HEK293 (cell line): ENCODE measurements around the gene RBBP7.

Experiments used
- CTCF ChIA-PET: fragments of 350-600 bp; formaldehyde crosslinking; extraction: SDS; loops from one replicate; lab custom pipeline; 2021; ENCODE audit warnings: antibody characterized with exemption; lab: Yijun Ruan, JAX
- POLR2A ChIA-PET: fragments of 300-600 bp; formaldehyde crosslinking; extraction: SDS; loops from one replicate; lab custom pipeline; 2020; ENCODE audit warnings: antibody characterized with exemption, inconsistent platforms; lab: Yijun Ruan, JAX
- H3K27ac ChIP-seq: fragments of 200-500 bp; sonication (Bioruptor generic); 2 replicates; pipeline ENCODE4 v1.5.1; 2014; ENCODE audit warnings: low read depth, low read length, control low read depth, inconsistent platforms; ENCODE audit errors: extremely low read depth
- H3K36me3 ChIP-seq, 2 experiments: fragments of 200-500 bp in 1 of 2; sonication (Bioruptor generic) in 1 of 2; 1 replicate in 1 of 2; 2 replicates in 1 of 2; pipeline ENCODE4 v1.5.1; 2014 to 2017; ENCODE audit warnings: inconsistent platforms in 2 of 2, low read length in 2 of 2; ENCODE audit not compliant: control insufficient read depth in 2 of 2, insufficient read depth in 1 of 2
- H3K4me1 ChIP-seq: fragments of 200-500 bp; sonication (Bioruptor generic); 2 replicates; pipeline ENCODE4 v1.5.1; 2014; ENCODE audit warnings: mild to moderate bottlenecking, low read length, inconsistent platforms; ENCODE audit not compliant: control insufficient read depth, insufficient read depth
- H3K4me3 ChIP-seq: 2 replicates; pipeline ENCODE4 v1.5.1; 2011; ENCODE audit warnings: low read depth, mild to moderate bottlenecking, control low read depth, low read length, moderate library complexity
- H3K9me3 ChIP-seq: fragments of 200-500 bp; sonication (Bioruptor generic); 2 replicates; pipeline ENCODE4 v1.5.1; 2014; ENCODE audit warnings: low read depth, low read length, inconsistent platforms; ENCODE audit not compliant: control insufficient read depth, insufficient read depth
- CTCF ChIP-seq: fragments of 450-650 bp; formaldehyde crosslinking; IDR thresholded peaks from 2 replicates; pipeline ENCODE4 v1.5.1; 2016; ENCODE audit warnings: missing biosample characterization, missing genetic modification characterization
- ELK4 ChIP-seq: IDR thresholded peaks from 2 replicates; pipeline ENCODE4 v1.6.1; 2011; ENCODE audit warnings: mild to moderate bottlenecking, low read depth, low read length, borderline replicate concordance
- FEZF1 ChIP-seq: fragments of 450-650 bp; formaldehyde crosslinking; IDR thresholded peaks from 2 replicates; pipeline ENCODE4 v1.5.1; 2016; ENCODE audit warnings: missing biosample characterization, missing genetic modification characterization
- GLIS1 ChIP-seq: fragments of 450-650 bp; formaldehyde crosslinking; IDR thresholded peaks from 2 replicates; pipeline ENCODE4 v1.5.1; 2016; ENCODE audit warnings: missing biosample characterization, missing genetic modification characterization
- MYNN ChIP-seq: fragments of 450-650 bp; formaldehyde crosslinking; IDR thresholded peaks from 2 replicates; pipeline ENCODE4 v1.5.1; 2016; ENCODE audit warnings: missing biosample characterization, missing genetic modification characterization, borderline replicate concordance
- PBX3 ChIP-seq: sonication (generic); formaldehyde crosslinking; IDR thresholded peaks from 2 replicates; pipeline ENCODE4 v1.8.1; 2022; ENCODE audit warnings: mild to moderate bottlenecking, moderate library complexity, missing genetic modification reagents
- PRDM6 ChIP-seq: fragments of 450-650 bp; formaldehyde crosslinking; IDR thresholded peaks from 2 replicates; pipeline ENCODE4 v1.5.1; 2017; ENCODE audit warnings: missing biosample characterization, missing genetic modification characterization
- RBAK ChIP-seq: fragments of 450-650 bp; formaldehyde crosslinking; IDR thresholded peaks from 2 replicates; pipeline ENCODE4 v1.5.1; 2016; ENCODE audit warnings: missing biosample characterization, missing genetic modification characterization
- SCRT1 ChIP-seq: fragments of 450-650 bp; formaldehyde crosslinking; IDR thresholded peaks from 2 replicates; pipeline ENCODE4 v1.5.1; 2016; ENCODE audit warnings: missing biosample characterization, missing genetic modification characterization, borderline replicate concordance
- SETDB1 ChIP-seq: IDR thresholded peaks from one replicate; pipeline ENCODE4 v1.6.1; 2017; ENCODE audit warnings: mild to moderate bottlenecking, low read length, moderate library complexity, mixed read lengths; ENCODE audit not compliant: insufficient read length
- YY1 ChIP-seq: fragments of 450-650 bp; formaldehyde crosslinking; IDR thresholded peaks from 2 replicates; pipeline ENCODE4 v1.5.1; 2018; ENCODE audit warnings: missing biosample characterization, missing genetic modification characterization
- YY2 ChIP-seq: fragments of 450-650 bp; formaldehyde crosslinking; IDR thresholded peaks from 2 replicates; pipeline ENCODE4 v1.5.1; 2016; ENCODE audit warnings: missing biosample characterization, missing genetic modification characterization
- ZBTB6 ChIP-seq: fragments of 450-650 bp; formaldehyde crosslinking; IDR thresholded peaks from 2 replicates; pipeline ENCODE4 v1.5.1; 2017; ENCODE audit warnings: missing biosample characterization, missing genetic modification characterization
- ZEB2 ChIP-seq: fragments of 450-650 bp; formaldehyde crosslinking; IDR thresholded peaks from 2 replicates; pipeline ENCODE4 v1.5.1; 2016; ENCODE audit warnings: missing biosample characterization, missing genetic modification characterization
- ZIC2 ChIP-seq: fragments of 450-650 bp; formaldehyde crosslinking; IDR thresholded peaks from 2 replicates; pipeline ENCODE4 v1.5.1; 2016; ENCODE audit warnings: missing biosample characterization, missing genetic modification characterization
- ZNF114 ChIP-seq: fragments of 450-650 bp; formaldehyde crosslinking; IDR thresholded peaks from 2 replicates; pipeline ENCODE4 v1.5.0; 2017; ENCODE audit warnings: missing biosample characterization, missing genetic modification characterization
- ZNF155 ChIP-seq: fragments of 450-650 bp; formaldehyde crosslinking; IDR thresholded peaks from 2 replicates; pipeline ENCODE4 v1.5.1; 2016; ENCODE audit warnings: missing biosample characterization, missing genetic modification characterization
- ZNF169 ChIP-seq: fragments of 450-650 bp; formaldehyde crosslinking; IDR thresholded peaks from 2 replicates; pipeline ENCODE4 v1.5.1; 2016; ENCODE audit warnings: missing biosample characterization, missing genetic modification characterization
- ZNF211 ChIP-seq: fragments of 450-650 bp; formaldehyde crosslinking; IDR thresholded peaks from 2 replicates; pipeline ENCODE4 v1.5.1; 2016; ENCODE audit warnings: low read depth, missing biosample characterization, missing genetic modification characterization
- ZNF426 ChIP-seq: fragments of 450-650 bp; formaldehyde crosslinking; IDR thresholded peaks from 2 replicates; pipeline ENCODE4 v1.5.1; 2017; ENCODE audit warnings: missing biosample characterization, missing genetic modification characterization, mild to moderate bottlenecking, inconsistent platforms, moderate library complexity
- ZNF488 ChIP-seq: fragments of 450-650 bp; formaldehyde crosslinking; IDR thresholded peaks from 2 replicates; pipeline ENCODE4 v1.5.1; 2016; ENCODE audit warnings: missing biosample characterization, missing genetic modification characterization
- ZNF555 ChIP-seq: fragments of 450-650 bp; formaldehyde crosslinking; conservative IDR thresholded peaks from 2 replicates; pipeline ENCODE4 v1.5.1; 2017; ENCODE audit warnings: missing biosample characterization, mild to moderate bottlenecking, missing genetic modification characterization, inconsistent platforms
- ZNF639 ChIP-seq: fragments of 450-650 bp; formaldehyde crosslinking; IDR thresholded peaks from 2 replicates; pipeline ENCODE4 v1.5.1; 2016; ENCODE audit warnings: missing biosample characterization, missing genetic modification characterization
- ZNF76 ChIP-seq: fragments of 450-650 bp; formaldehyde crosslinking; IDR thresholded peaks from 2 replicates; pipeline ENCODE4; 2016; ENCODE audit warnings: low read depth, missing biosample characterization, missing genetic modification characterization, borderline replicate concordance
- ZNF792 ChIP-seq: fragments of 450-650 bp; formaldehyde crosslinking; IDR thresholded peaks from 2 replicates; pipeline ENCODE4 v1.5.1; 2016; ENCODE audit warnings: missing biosample characterization, missing genetic modification characterization
- ZNF830 ChIP-seq: fragments of 450-650 bp; IDR thresholded peaks from 2 replicates; pipeline ENCODE4 v1.5.0; 2018; ENCODE audit warnings: missing biosample characterization, missing genetic modification characterization, low read depth, mild to moderate bottlenecking, moderate library complexity
- ZXDB ChIP-seq: fragments of 450-650 bp; formaldehyde crosslinking; IDR thresholded peaks from 2 replicates; pipeline ENCODE4 v1.5.1; 2016; ENCODE audit warnings: missing biosample characterization, missing genetic modification characterization

RBBP7 gene

GRCh38 chrX:16869393-16870094 lies 618 bp downstream of the RBBP7 start (continued):
- TF ChIP-seq ZNF639 (tag by site-specific recombination), result no peak
- no peak for TF ChIP-seq SETDB1
- no peak; the same call in 1 of the 2 replicates for TF ChIP-seq PBX3
- TF ChIP-seq ZNF114 (tag by site-specific recombination), result no peak
- TF ChIP-seq ZNF169, result no peak
- no peak for TF ChIP-seq ZBTB6
- no peak for TF ChIP-seq GLIS1
- TF ChIP-seq ZNF488 (tag by site-specific recombination), result no peak
- TF ChIP-seq ZNF155, result no peak
- no peak for TF ChIP-seq ZNF830 (tag by site-specific recombination)

- ChIA-PET CTCF (interaction anchor here (1.3 kb wide), 1 partner anchor 16 kb away, joined by 3 read pairs; no protein-coding TSS in a partner anchor), POLR2A (interaction anchor here (1.2 kb wide), 1 partner anchor 82 kb away, joined by 4 read pairs; no protein-coding TSS in a partner anchor)
- Histone ChIP-seq H3K27ac (peak overlapping the region; percentile 100), H3K4me3 (peak overlapping the region; percentile 98), H3K4me1 (peaks cover 8% of the 10 kb centered on the region), H3K36me3 (peaks cover 42 to 48% of the 10 kb centered on the region in 2 experiments), H3K9me3 (no peaks in the 10 kb centered on the region)
- TF ChIP-seq MYNN (tag by site-specific recombination) (no peak), ZNF792 (tag by site-specific recombination) (no peak), FEZF1 (tag by site-specific recombination) (no peak), ZNF211 (tag by site-specific recombination) (no peak), RBAK (no peak), SCRT1 (tag by site-specific recombination) (no peak), YY2 (no peak), ZNF488 (tag by site-specific recombination) (no peak), ZNF426 (tag by site-specific recombination) (no peak), PRDM6 (tag by site-specific recombination) (no peak), YY1 (no peak), ZNF555 (tag by site-specific recombination) (no peak), ZIC2 (tag by site-specific recombination) (no peak), ZEB2 (tag by site-specific recombination) (no peak), CTCF (tag by site-specific recombination) (no peak), ELK4 (no peak), ZXDB (no peak), ZNF76 (tag by site-specific recombination) (no peak)
Measured at GRCh38 chrX:16868920-16869319, 1.2 kb downstream of the RBBP7 start.
